Mucosa of stomach (tissue), 1 donor: ENCODE measurements around the gene AGRP.
A peak's percentile ranks its signal among the peaks of the same experiment; 100 is the strongest.

ENCODE experiments used
- H3K27me3 ChIP-seq: one replicate; pipeline ENCODE4 v1.7.0; 2013; ENCODE audit warnings: mild to moderate bottlenecking, low read length; ENCODE audit not compliant: control insufficient read depth, insufficient read depth
- H3K36me3 ChIP-seq: one replicate; pipeline ENCODE4 v1.7.0; 2013; ENCODE audit warnings: low read length; ENCODE audit not compliant: control insufficient read depth, insufficient read depth
- H3K4me1 ChIP-seq: one replicate; pipeline ENCODE4 v1.7.0; 2013; ENCODE audit warnings: mild to moderate bottlenecking, low read length; ENCODE audit not compliant: control insufficient read depth, insufficient read depth
- H3K4me3 ChIP-seq: one replicate; pipeline ENCODE4 v1.7.0; 2013; ENCODE audit warnings: low read length
- H3K9ac ChIP-seq: one replicate; pipeline ENCODE4 v1.7.0; 2013; ENCODE audit warnings: mild to moderate bottlenecking, low read length, moderate library complexity
- H3K9me3 ChIP-seq: one replicate; pipeline ENCODE4 v1.7.0; 2013; ENCODE audit warnings: mild to moderate bottlenecking, low read length, moderate library complexity; ENCODE audit not compliant: control insufficient read depth
- donor health status: Pancreatic carcinoma.

The AGRP gene

GRCh38 chr16:67483150-67483549 lies at the start of gene AGRP:
Gene AGRP, minus strand, starts transcription at chr16:67483547. Its CDS starts 149 bp downstream, at chr16:67483398.
- Histone ChIP-seq H3K4me3 (no peak within 1 kb of the TSS), H3K9ac (peak within 1 kb of the TSS; percentile 91)

GRCh38 chr16:67531247-67531646 lies 47.9 kb upstream of the AGRP start:
- H3K9me3 ChIP-seq, result no peaks in the 10 kb centered on the region
- peaks cover 32% of the 10 kb centered on the region for H3K4me1 ChIP-seq
- H3K36me3 ChIP-seq, result no peaks in the 10 kb centered on the region
- no peak overlapping the region for H3K4me3 ChIP-seq
- peaks cover 19% of the 10 kb centered on the region for H3K27me3 ChIP-seq
- H3K9ac ChIP-seq, result no peak overlapping the region

More at GRCh38 chr16:67483150-67483549, at the start of gene AGRP:
- H3K4me1 ChIP-seq, result peaks cover 28% of the 10 kb centered on the region
- H3K9me3 ChIP-seq, result no peaks in the 10 kb centered on the region
- H3K36me3 ChIP-seq, result no peaks in the 10 kb centered on the region
- H3K27me3 ChIP-seq, result no peaks in the 10 kb centered on the region

GRCh38 chr16:67530013-67530939 lies 46.9 kb upstream of the AGRP start:
- Histone ChIP-seq H3K9me3 (no peaks in the 10 kb centered on the region), H3K4me1 (peaks cover 32% of the 10 kb centered on the region), H3K4me3 (peak overlapping the region; percentile 40), H3K9ac (peak overlapping the region; percentile 72), H3K27me3 (peaks cover 19% of the 10 kb centered on the region), H3K36me3 (no peaks in the 10 kb centered on the region)

GRCh38 chr16:67529582-67530012 lies 46.2 kb upstream of the AGRP start:
- Histone ChIP-seq H3K4me3 (peak overlapping the region; percentile 40), H3K4me1 (peaks cover 32% of the 10 kb centered on the region), H3K27me3 (peaks cover 19% of the 10 kb centered on the region), H3K36me3 (no peaks in the 10 kb centered on the region), H3K9ac (peak overlapping the region; percentile 72), H3K9me3 (no peaks in the 10 kb centered on the region)

- peaks cover 19% of the 10 kb centered on the region for H3K27me3 ChIP-seq
Measured at GRCh38 chr16:67528870-67529581, 45.7 kb upstream of the AGRP start.

GRCh38 chr16:67528222-67528869 lies 45.0 kb upstream of the AGRP start, which contains the start of gene RIPOR1:
Gene RIPOR1, plus strand, starts transcription at chr16:67528829. Its CDS starts 9,618 bp downstream, at chr16:67538447.
- H3K4me3 ChIP-seq, result peak within 1 kb of the TSS; percentile 40
- H3K9ac ChIP-seq, result peak within 1 kb of the TSS; percentile 72
- H3K9me3 ChIP-seq, result no peaks in the 10 kb centered on the region
- H3K36me3 ChIP-seq, result no peaks in the 10 kb centered on the region
- peaks cover 32% of the 10 kb centered on the region for H3K4me1 ChIP-seq
- peaks cover 19% of the 10 kb centered on the region for H3K27me3 ChIP-seq

More at GRCh38 chr16:67528870-67529581, 45.7 kb upstream of the AGRP start:
- Histone ChIP-seq H3K4me3 (peak overlapping the region; percentile 40), H3K9ac (peak overlapping the region; percentile 72), H3K9me3 (no peaks in the 10 kb centered on the region), H3K36me3 (no peaks in the 10 kb centered on the region), H3K4me1 (peaks cover 32% of the 10 kb centered on the region)

GRCh38 chr16:67526149-67526791 lies 42.9 kb upstream of the AGRP start:
- Histone ChIP-seq H3K4me3 (no peak overlapping the region), H3K27me3 (peaks cover 19% of the 10 kb centered on the region), H3K9ac (no peak overlapping the region), H3K36me3 (no peaks in the 10 kb centered on the region), H3K9me3 (no peaks in the 10 kb centered on the region), H3K4me1 (peaks cover 32% of the 10 kb centered on the region)

- no peak overlapping the region for H3K9ac ChIP-seq
- H3K27me3 ChIP-seq, result peaks cover 12% of the 10 kb centered on the region
- no peak overlapping the region for H3K4me3 ChIP-seq
- H3K4me1 ChIP-seq, result peaks cover 28% of the 10 kb centered on the region
- H3K9me3 ChIP-seq, result no peaks in the 10 kb centered on the region
- no peaks in the 10 kb centered on the region for H3K36me3 ChIP-seq
Measured at GRCh38 chr16:67525176-67525860, 42.0 kb upstream of the AGRP start.

GRCh38 chr16:67521095-67521804 lies 37.9 kb upstream of the AGRP start:
- Histone ChIP-seq H3K27me3 (no peaks in the 10 kb centered on the region), H3K4me1 (peaks cover 10% of the 10 kb centered on the region), H3K9ac (peak overlapping the region; percentile 68), H3K9me3 (no peaks in the 10 kb centered on the region), H3K4me3 (peak overlapping the region; percentile 29), H3K36me3 (no peaks in the 10 kb centered on the region)

GRCh38 chr16:67519242-67519641 lies 35.9 kb upstream of the AGRP start:
- H3K9me3 ChIP-seq, result no peaks in the 10 kb centered on the region
- no peaks in the 10 kb centered on the region for H3K27me3 ChIP-seq
- H3K9ac ChIP-seq, result no peak overlapping the region
- no peaks in the 10 kb centered on the region for H3K36me3 ChIP-seq
- H3K4me3 ChIP-seq, result no peak overlapping the region
- H3K4me1 ChIP-seq, result peaks cover 10% of the 10 kb centered on the region
